HepG2 (cell line): ENCODE results near the gene AP4M1. TPM values are rescaled to one million over a fixed set of nuclear protein-coding genes. Genes with fewer than 3 reads are reported as not detected.

Experiments used
- ARID2 ChIP-seq: sonication (generic); formaldehyde crosslinking; IDR thresholded peaks from 2 replicates; pipeline ENCODE4 v1.8.1; 2022; ENCODE audit warnings: mild to moderate bottlenecking, missing genetic modification reagents, borderline replicate concordance
- BATF2 ChIP-seq: sonication (generic); formaldehyde crosslinking; IDR thresholded peaks from 2 replicates; pipeline ENCODE4 v1.8.0; 2022; ENCODE audit warnings: mild to moderate bottlenecking, missing genetic modification reagents, moderate library complexity
- CHD2 ChIP-seq: IDR thresholded peaks from 2 replicates; pipeline ENCODE4 v1.6.1; 2011; ENCODE audit warnings: low read depth, low read length, improper control_type of control experiment
- CTCF ChIP-seq: sonication (generic); formaldehyde crosslinking; IDR thresholded peaks from 2 replicates; pipeline ENCODE4 v1.5.0; 2020; ENCODE audit warnings: mild to moderate bottlenecking, missing genetic modification reagents, moderate library complexity
- EHMT2 ChIP-seq: fragments of 200-600 bp; sonication (generic); IDR thresholded peaks from 2 replicates; pipeline ENCODE4 v1.7.0; 2017; ENCODE audit warnings: antibody characterized with exemption, low read depth, low read length, borderline replicate concordance
- KLF12 ChIP-seq: sonication (generic); formaldehyde crosslinking; IDR thresholded peaks from 2 replicates; pipeline ENCODE4 v1.4.0; 2020; ENCODE audit warnings: missing genetic modification reagents, borderline replicate concordance
- LCORL ChIP-seq, 2 experiments: fragments of 450-650 bp in 1 of 2; sonication (generic) in 1 of 2; formaldehyde crosslinking in 1 of 2; IDR thresholded peaks; 2 replicates each; pipeline versions ENCODE4 v1.5.0 to v1.6.1; 2017 to 2020; ENCODE audit warnings: antibody characterized with exemption in 1 of 2, missing genetic modification reagents in 1 of 2
- MXI1 ChIP-seq: IDR thresholded peaks from 3 replicates; pipeline ENCODE4 v1.6.1; 2012; ENCODE audit warnings: low read depth, low read length, inconsistent platforms, borderline replicate concordance
- NFATC3 ChIP-seq: sonication (generic); formaldehyde crosslinking; IDR thresholded peaks from 2 replicates; pipeline ENCODE4 v1.5.1; 2020; ENCODE audit warnings: mild to moderate bottlenecking, missing genetic modification reagents
- RBFOX2 ChIP-seq: fragments of 200-400 bp; formaldehyde crosslinking; IDR thresholded peaks from 2 replicates; pipeline ENCODE4 v1.6.1; 2017; ENCODE audit warnings: low read depth, mild to moderate bottlenecking, low read length
- RFXAP ChIP-seq: sonication (generic); formaldehyde crosslinking; IDR thresholded peaks from 2 replicates; pipeline ENCODE4 v1.4.0; 2020; ENCODE audit warnings: missing genetic modification reagents, borderline replicate concordance
- SOX13 ChIP-seq, 3 experiments: fragments of 450-650 bp in 1 of 3; sonication (generic) in 1 of 3; formaldehyde crosslinking in 1 of 3; IDR thresholded peaks in 2 of 3; conservative IDR thresholded peaks in 1 of 3; 2 replicates each; pipeline versions ENCODE4 v1.5.0 to v1.6.1; 2016 to 2020; ENCODE audit warnings: antibody characterized with exemption in 1 of 3, mild to moderate bottlenecking in 1 of 3, missing compliant biosample characterization in 1 of 3, missing genetic modification reagents in 1 of 3, moderate library complexity in 1 of 3
- XRCC5 ChIP-seq: fragments of 200-400 bp; formaldehyde crosslinking; optimal IDR thresholded peaks from 2 replicates; pipeline ENCODE3; 2017; ENCODE audit warnings: mild to moderate bottlenecking, low read length
- ZBTB10 ChIP-seq: sonication (generic); formaldehyde crosslinking; IDR thresholded peaks from 2 replicates; pipeline ENCODE4 v1.4.0; 2020; ENCODE audit warnings: missing genetic modification reagents, borderline replicate concordance
- ZFP91 ChIP-seq: sonication (generic); formaldehyde crosslinking; IDR thresholded peaks from 2 replicates; pipeline ENCODE4 v1.9.0; 2022; ENCODE audit warnings: missing genetic modification reagents, mild to moderate bottlenecking, borderline replicate concordance
- ZNF549 ChIP-seq: sonication (generic); formaldehyde crosslinking; IDR thresholded peaks from 2 replicates; pipeline ENCODE4 v1.5.0; 2020; ENCODE audit warnings: missing genetic modification reagents
- ZSCAN20 ChIP-seq: sonication (generic); formaldehyde crosslinking; IDR thresholded peaks from 2 replicates; pipeline ENCODE4 v1.4.0; 2020; ENCODE audit warnings: missing genetic modification reagents, mild to moderate bottlenecking, borderline replicate concordance
- polyA plus RNA-seq, 8 experiments: library from polyadenylated mRNA; depleted of rRNA in 3 of 8; stranded (reverse) in 7 of 8; unstranded in 1 of 8; fragments of >200 nt; fragmentation: Illumina TruSeq in 4 of 8; extraction: Trizol in 4 of 8; gene quantifications; 2 replicates each; pipeline versions ENCODE4 v1.2.1 to v1.2.3, GENCODE V29; 2011 to 2016; ENCODE audit warnings: low read depth in 4 of 8, missing spikeins in 1 of 8, mixed read lengths in 1 of 8; ENCODE audit not compliant: insufficient read depth in 1 of 8
- total RNA-seq, 5 experiments: library from RNA; depleted of rRNA; stranded (reverse); fragments of >200 nt; fragmentation: Illumina TruSeq; extraction: Trizol; gene quantifications; 2 replicates each; pipeline ENCODE4 v1.2.3, GENCODE V29; 2016; ENCODE audit warnings: low read depth in 1 of 5

Gene AP4M1
- total and polyA plus RNA-seq, 2 of the 13 experiments (the other 11 are each of a cell fraction or from before 2014, with no cell fraction given): 6.3 to 9.7 TPM

- TF ChIP-seq ZBTB10: 0 out of 2 replicates have a peak, but pooled peaks have one; percentile 49
- 0 out of 2 replicates have a peak, but pooled peaks have one; percentile 47 for TF ChIP-seq NFATC3
- TF ChIP-seq XRCC5: no peak
- no peak for TF ChIP-seq SOX13 (IDR thresholded peaks at IDR 0.05)
- TF ChIP-seq SOX13 (CRISPR knock-in tag; conservative IDR thresholded peaks at IDR 0.05 in 1 of 2, IDR thresholded peaks at IDR 0.05 in 1 of 2): 0 out of 4 replicates have a peak, but pooled peaks of 1 of the 2 experiments have one; percentile 3
- TF ChIP-seq EHMT2: no peak
- TF ChIP-seq ZNF549 (CRISPR knock-in tag): no peak
- peak; percentile 78; the same call in 1 of the 2 replicates for TF ChIP-seq ARID2
- 0 out of 2 replicates have a peak, but pooled peaks have one; percentile 7 for TF ChIP-seq CTCF
- 0 out of 3 replicates have a peak, but pooled peaks have one; percentile 50 for TF ChIP-seq MXI1
- peak; percentile 66; the same call in 1 of the 2 replicates for TF ChIP-seq ZSCAN20 (CRISPR knock-in tag)
- TF ChIP-seq RFXAP (CRISPR knock-in tag): peak; percentile 32; the same call in 1 of the 2 replicates
- peak; percentile 88 for TF ChIP-seq KLF12 (CRISPR knock-in tag)
- TF ChIP-seq BATF2: peak; percentile 72
- TF ChIP-seq RBFOX2: peak; percentile 80
- 0 out of 2 replicates have a peak, but pooled peaks have one; percentile 44 for TF ChIP-seq CHD2
- peak; percentile 71 for TF ChIP-seq ZFP91
- TF ChIP-seq LCORL (IDR thresholded peaks at IDR 0.05): no peak
- TF ChIP-seq LCORL (CRISPR knock-in tag; IDR thresholded peaks at IDR 0.05): peak; percentile 57; the same call in 1 of the 2 replicates
Measured at GRCh38 chr7:100126931-100127865, 25.8 kb downstream of the AP4M1 start, which contains the start of gene MBLAC1 (continued).
